HCT116 (cell line): Measurements from ENCODE around the gene RIN3. TPM values are rescaled to one million over a fixed set of nuclear protein-coding genes. Genes with fewer than 3 reads are reported as not detected.

ENCODE experiments used
- ATAC-seq: fragments of 200-7000 bp; cut with Tn5 transposase; 2 replicates; pipeline ENCODE4 v1.9.1; 2020; ENCODE audit warnings: mild to moderate bottlenecking, moderate library complexity
- BruUV-seq: library from RNA; stranded (reverse); fragments of 400-500 nt; replicated peaks from 2 replicates; lab custom pipeline; 2021; lab: Mats Ljungman, UMichigan
- CTCF ChIA-PET: fragments of 300-600 bp; sonication (Branson Sonifier 250); formaldehyde crosslinking; loops from one replicate; lab custom pipeline; 2021; ENCODE audit warnings: antibody characterized with exemption; lab: Charles Lee
- POLR2A ChIA-PET: fragments of 300-600, 350-600 bp; sonication (Branson Sonifier 250); formaldehyde crosslinking; loops from one replicate; lab custom pipeline; 2021; ENCODE audit warnings: antibody characterized with exemption; lab: Charles Lee
- RAD21 ChIA-PET, 2 experiments: fragments of 300-600 bp; sonication (Branson Sonifier 250); formaldehyde crosslinking; loops; one replicate each; lab custom pipeline; 2023; ENCODE audit warnings: low total read pairs in 2 of 2; ENCODE audit not compliant: uncharacterized antibody in 2 of 2, unreplicated experiment in 2 of 2, low non-redundant PET in 1 of 2; lab: Charles Lee
- DNase-seq: peaks from one replicate; pipeline ENCODE4 v3.0.0-alpha.2; 2010; ENCODE audit warnings: low read depth, low spot score
- H2AFZ ChIP-seq: fragments of 200-600 bp; shearing (Covaris generic), sonication (generic); 2 replicates; pipeline ENCODE4 v1.6.1; 2017; ENCODE audit warnings: low read depth, mixed run types, mixed read lengths, antibody characterized with exemption, low read length; ENCODE audit not compliant: poor library complexity, severe bottlenecking
- H3K27ac ChIP-seq: 2 replicates; pipeline ENCODE4 v1.5.1; 2012; ENCODE audit warnings: low read depth, low read length
- H3K27me3 ChIP-seq: fragments of 200-600 bp; sonication (generic); 2 replicates; pipeline ENCODE4 v1.6.1; 2016; ENCODE audit warnings: mixed run types, low read length, mixed read lengths; ENCODE audit not compliant: insufficient read depth
- H3K36me3 ChIP-seq, 2 experiments: fragments of 200-500 bp in 1 of 2; fragments of 200-600 bp in 1 of 2; sonication (Bioruptor generic) in 1 of 2; sonication (generic) in 1 of 2; 2 replicates each; pipeline versions ENCODE4 v1.5.1 to v1.6.1; 2014 to 2016; ENCODE audit warnings: low read length in 2 of 2, inconsistent platforms in 1 of 2, mixed read lengths in 1 of 2, mixed run types in 1 of 2; ENCODE audit not compliant: insufficient read depth in 2 of 2, control insufficient read depth in 1 of 2
- H3K4me1 ChIP-seq, 2 experiments: fragments of 200-600 bp in 1 of 2; sonication (generic) in 1 of 2; 2 replicates each; pipeline versions ENCODE4 v1.5.1 to v1.6.1; 2012 to 2017; ENCODE audit warnings: low read length in 2 of 2, inconsistent platforms in 1 of 2, mild to moderate bottlenecking in 1 of 2, mixed read lengths in 1 of 2, mixed run types in 1 of 2, moderate library complexity in 1 of 2; ENCODE audit not compliant: insufficient read depth in 2 of 2, control insufficient read depth in 1 of 2
- H3K4me2 ChIP-seq: fragments of 200-600 bp; sonication (generic); 2 replicates; pipeline ENCODE4 v1.6.1; 2017; ENCODE audit warnings: mixed run types, low read length, mixed read lengths
- H3K4me3 ChIP-seq, 2 experiments: fragments of 200-600 bp in 1 of 2; sonication (generic) in 1 of 2; replicated peaks in 1 of 2; 2 replicates each; pipeline ENCODE4 v1.5.1; 2011 to 2016; ENCODE audit warnings: low read length in 2 of 2, control low read depth in 1 of 2, low read depth in 1 of 2, mild to moderate bottlenecking in 1 of 2, mixed read lengths in 1 of 2, mixed run types in 1 of 2
- H3K79me2 ChIP-seq: fragments of 200-600 bp; sonication (generic); 2 replicates; pipeline ENCODE4 v1.6.1; 2017; ENCODE audit warnings: mild to moderate bottlenecking, mixed run types, low read length, moderate library complexity, mixed read lengths; ENCODE audit not compliant: insufficient read depth
- H3K9ac ChIP-seq: fragments of 200-600 bp; sonication (generic); 2 replicates; pipeline ENCODE4 v1.6.1; 2016; ENCODE audit warnings: low read length, mixed read lengths
- H3K9me2 ChIP-seq: fragments of 200-600 bp; sonication (generic), shearing (Covaris generic); 2 replicates; pipeline ENCODE4 v1.6.1; 2017; ENCODE audit warnings: mixed run types, mild to moderate bottlenecking, moderate library complexity; ENCODE audit not compliant: insufficient read depth
- H3K9me3 ChIP-seq, 2 experiments: fragments of 200-500 bp in 1 of 2; fragments of 200-600 bp in 1 of 2; sonication (Bioruptor generic) in 1 of 2; sonication (generic) in 1 of 2; 2 replicates each; pipeline ENCODE4 v1.6.1; 2014 to 2017; ENCODE audit warnings: low read length in 2 of 2, mixed read lengths in 2 of 2, inconsistent platforms in 1 of 2, low read depth in 1 of 2, mild to moderate bottlenecking in 1 of 2, mixed run types in 1 of 2, moderate library complexity in 1 of 2; ENCODE audit not compliant: control insufficient read depth in 1 of 2, insufficient read depth in 1 of 2
- H4K20me1 ChIP-seq: fragments of 200-600 bp; sonication (generic), shearing (Covaris generic); 2 replicates; pipeline ENCODE4 v1.6.1; 2017; ENCODE audit warnings: mixed run types, mild to moderate bottlenecking, moderate library complexity; ENCODE audit not compliant: insufficient read depth
- CEBPB ChIP-seq: IDR thresholded peaks from 2 replicates; pipeline ENCODE4 v1.6.1; 2012; ENCODE audit warnings: low read depth
- CTCF ChIP-seq, 3 experiments: fragments of 200-600 bp in 1 of 3; sonication (generic) in 1 of 3; IDR thresholded peaks in 2 of 3; conservative IDR thresholded peaks in 1 of 3; 2 replicates each; pipeline ENCODE4 v1.5.1; 2012 to 2017; ENCODE audit warnings: low read depth in 2 of 3, low read length in 2 of 3, antibody characterized with exemption in 1 of 3, borderline replicate concordance in 1 of 3, control low read depth in 1 of 3, mild to moderate bottlenecking in 1 of 3, mixed read lengths in 1 of 3, mixed run types in 1 of 3, moderate library complexity in 1 of 3; ENCODE audit not compliant: insufficient read depth in 1 of 3
- EGR1 ChIP-seq: IDR thresholded peaks from 2 replicates; pipeline ENCODE4 v1.6.1; 2012; ENCODE audit warnings: low read depth
- EZH2phosphoT487 ChIP-seq: fragments of 200-600 bp; IDR thresholded peaks from 2 replicates; pipeline ENCODE4 v1.6.1; 2018; ENCODE audit warnings: antibody characterized with exemption, borderline replicate concordance
- REST ChIP-seq: IDR thresholded peaks from 2 replicates; pipeline ENCODE4 v1.6.1; 2012; ENCODE audit warnings: low read depth
- SIN3A ChIP-seq: IDR thresholded peaks from 2 replicates; pipeline ENCODE4 v1.6.1; 2012; ENCODE audit warnings: low read depth
- TCF7L2 ChIP-seq: IDR thresholded peaks from 2 replicates; pipeline ENCODE4 v1.7.0; 2011; ENCODE audit warnings: borderline replicate concordance, inconsistent platforms; ENCODE audit not compliant: insufficient read depth, insufficient read length; ENCODE audit errors: extremely low read depth
- YY1 ChIP-seq: IDR thresholded peaks from 2 replicates; pipeline ENCODE4 v1.6.1; 2011; ENCODE audit warnings: low read length, low read depth, moderate library complexity, mild to moderate bottlenecking; ENCODE audit not compliant: insufficient replicate concordance; ENCODE audit errors: extremely low read depth
- ZBTB33 ChIP-seq: IDR thresholded peaks from 2 replicates; pipeline ENCODE4 v1.6.1; 2011; ENCODE audit warnings: mild to moderate bottlenecking, low read length, moderate library complexity; ENCODE audit not compliant: insufficient replicate concordance; ENCODE audit errors: extremely low read depth
- intact Hi-C: fragments of 100-400 bp; cut with micrococcal nuclease; formaldehyde crosslinking; loops from 2 replicates; pipeline ENCODE4 v1.10.0; 2022
- total RNA-seq: library from RNA; stranded (reverse); gene quantifications from one replicate; pipeline ENCODE4 v1.2.1, GENCODE V29; 2021; ENCODE audit not compliant: unreplicated experiment
- TF ChIP-seq, protein P1 (sequence below): IDR thresholded peaks from 2 replicates; pipeline ENCODE4 v1.6.1; 2012

Gene RIN3
- total RNA-seq, 1 experiment from 2014 or later: 22.2 TPM

- Histone ChIP-seq H3K27ac (no peak overlapping the region), H3K4me2 (no peak overlapping the region), H3K4me3 (no peak overlapping the region), H3K36me3 (no peaks in the 10 kb centered on the region), H3K9ac (no peak overlapping the region), H4K20me1 (no peaks in the 10 kb centered on the region), H3K27me3 (no peaks in the 10 kb centered on the region), H3K9me3 (no peaks in the 10 kb centered on the region), H3K9me2 (no peaks in the 10 kb centered on the region), H3K79me2 (peaks cover 22% of the 10 kb centered on the region; the same call in 1 of the 2 replicates), H2AFZ (no peak overlapping the region), H3K4me1 (peaks cover 15 to 26% of the 10 kb centered on the region in 2 experiments)
- ATAC-seq (no peak), DNase-seq (no peak)
- CTCF ChIA-PET: no interaction called here
- TF ChIP-seq CEBPB (no peak), EZH2phosphoT487 (no peak), TCF7L2 (no peak), YY1 (no peak), SIN3A (no peak), ZBTB33 (no peak), CTCF (IDR thresholded peaks at IDR 0.05 in 2 of 3, conservative IDR thresholded peaks at IDR 0.05 in 1 of 3; ENCODE audit: borderline replicate concordance in 1 of 3, insufficient read depth in 1 of 3, low read depth in 2 of 3, low read length in 2 of 3) (no peak), REST (no peak), EGR1 (no peak)
- TF ChIP-seq, protein P1, sequence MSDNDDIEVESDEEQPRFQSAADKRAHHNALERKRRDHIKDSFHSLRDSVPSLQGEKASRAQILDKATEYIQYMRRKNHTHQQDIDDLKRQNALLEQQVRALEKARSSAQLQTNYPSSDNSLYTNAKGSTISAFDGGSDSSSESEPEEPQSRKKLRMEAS: no peak
- intact Hi-C loops: no loop called here
- RAD21 ChIA-PET: interaction anchor here in 1 of 2 experiments (0.6 kb wide), 1 partner anchor 37 kb away, joined by 3 read pairs; no protein-coding TSS in a partner anchor
- POLR2A ChIA-PET: no interaction called here
- BruUV-seq: no TSS peak
Measured at GRCh38 chr14:92516966-92517506, 3.5 kb downstream of the RIN3 start.
